Measurements from ENCODE around the gene KATNB1.

The KATNB1 gene

DNA sequence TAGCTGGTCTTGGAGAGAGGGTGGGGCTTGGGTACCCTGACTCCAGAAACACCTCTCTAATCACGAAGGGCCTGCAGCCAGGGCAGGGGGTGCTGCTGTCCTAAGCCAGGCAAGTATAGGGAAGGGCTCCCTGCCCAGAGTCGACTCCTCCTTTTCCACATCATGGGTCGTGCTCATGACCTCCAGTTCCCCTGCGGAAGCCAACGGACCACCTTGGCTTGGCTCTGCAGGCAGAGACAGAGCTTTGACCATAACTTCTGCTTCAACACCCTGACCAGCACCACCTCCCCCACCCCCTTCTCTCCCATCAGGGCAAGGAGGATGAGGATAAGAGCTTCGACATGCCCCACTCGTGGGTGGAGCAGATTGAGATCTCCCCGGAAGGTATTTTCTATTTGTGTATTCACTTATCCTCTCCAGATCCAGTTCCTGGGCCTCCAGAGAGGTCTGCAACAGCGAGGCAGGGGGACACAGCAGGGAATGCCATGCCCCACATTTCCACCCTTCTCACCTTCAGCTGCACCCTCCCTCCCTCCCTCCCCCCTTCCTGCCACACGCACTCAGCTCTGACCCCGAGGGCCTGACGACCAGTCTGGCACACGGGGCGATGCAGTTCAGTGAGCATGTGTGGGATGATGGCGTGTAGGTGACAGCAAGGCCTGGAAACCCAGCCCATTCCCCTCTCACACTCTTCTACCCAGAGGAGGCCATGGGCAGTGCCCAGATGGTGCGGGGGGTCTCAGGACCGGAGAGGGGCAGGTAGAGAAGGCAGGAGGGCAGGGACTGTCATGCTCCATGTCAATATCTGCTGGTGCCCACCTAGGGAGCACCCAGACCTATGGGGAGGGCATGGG is 14.0 kb upstream of the KATNB1 start:
- ATAC-seq (ENCODE audit: insufficient read depth, low read depth) (no peak), DNase-seq (no peak)
- Histone ChIP-seq H3K27ac (ENCODE audit: low read length) (no peak overlapping the region), H4K20me1 (ENCODE audit: insufficient read depth, low read length) (no peaks in the 10 kb centered on the region), H3K4me1 (ENCODE audit: insufficient read depth, low read length) (no peaks in the 10 kb centered on the region), H3K4me3 (ENCODE audit: low read depth in 1 of 2, low read length in 2 of 2) (no peak overlapping the region), H3K79me2 (ENCODE audit: insufficient read depth, low read length) (no peaks in the 10 kb centered on the region), H3K4me2 (ENCODE audit: insufficient read depth, low read length) (no peak overlapping the region), H3K36me3 (ENCODE audit: insufficient read depth, low read length) (no peaks in the 10 kb centered on the region), H2AFZ (ENCODE audit: low read depth, low read length) (no peak overlapping the region), H3K9ac (ENCODE audit: low read depth, low read length) (no peak overlapping the region), H3K9me3 (ENCODE audit: insufficient read depth, low read length, severe bottlenecking) (no peaks in the 10 kb centered on the region), H3K27me3 (ENCODE audit: insufficient read depth, low read length, poor library complexity) (no peaks in the 10 kb centered on the region)
- TF ChIP-seq, protein P1, sequence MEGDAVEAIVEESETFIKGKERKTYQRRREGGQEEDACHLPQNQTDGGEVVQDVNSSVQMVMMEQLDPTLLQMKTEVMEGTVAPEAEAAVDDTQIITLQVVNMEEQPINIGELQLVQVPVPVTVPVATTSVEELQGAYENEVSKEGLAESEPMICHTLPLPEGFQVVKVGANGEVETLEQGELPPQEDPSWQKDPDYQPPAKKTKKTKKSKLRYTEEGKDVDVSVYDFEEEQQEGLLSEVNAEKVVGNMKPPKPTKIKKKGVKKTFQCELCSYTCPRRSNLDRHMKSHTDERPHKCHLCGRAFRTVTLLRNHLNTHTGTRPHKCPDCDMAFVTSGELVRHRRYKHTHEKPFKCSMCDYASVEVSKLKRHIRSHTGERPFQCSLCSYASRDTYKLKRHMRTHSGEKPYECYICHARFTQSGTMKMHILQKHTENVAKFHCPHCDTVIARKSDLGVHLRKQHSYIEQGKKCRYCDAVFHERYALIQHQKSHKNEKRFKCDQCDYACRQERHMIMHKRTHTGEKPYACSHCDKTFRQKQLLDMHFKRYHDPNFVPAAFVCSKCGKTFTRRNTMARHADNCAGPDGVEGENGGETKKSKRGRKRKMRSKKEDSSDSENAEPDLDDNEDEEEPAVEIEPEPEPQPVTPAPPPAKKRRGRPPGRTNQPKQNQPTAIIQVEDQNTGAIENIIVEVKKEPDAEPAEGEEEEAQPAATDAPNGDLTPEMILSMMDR (IDR thresholded peaks at IDR 0.05; ENCODE audit: borderline replicate concordance, extremely low read depth, low read length, poor library complexity, severe bottlenecking): no peak

DNA sequence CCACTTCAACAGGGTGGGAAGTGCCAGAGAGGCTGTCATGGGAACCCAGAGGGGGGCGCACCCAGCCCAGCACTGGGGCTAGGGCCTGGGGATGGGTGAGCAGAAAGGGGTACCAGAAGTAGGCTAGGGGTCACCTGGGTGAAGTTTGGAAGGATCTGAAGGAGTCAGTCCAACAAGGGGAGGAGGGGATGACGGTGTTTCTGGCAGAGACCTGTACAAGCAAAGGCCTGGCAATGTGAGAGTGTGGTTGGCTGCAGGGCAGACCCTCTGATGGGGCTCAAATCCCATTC is 13.4 kb upstream of the KATNB1 start:
- Histone ChIP-seq H3K4me3 (ENCODE audit: low read depth in 1 of 2, low read length in 2 of 2) (no peak overlapping the region), H3K4me2 (ENCODE audit: insufficient read depth, low read length) (no peak overlapping the region), H3K9me3 (ENCODE audit: insufficient read depth, low read length, severe bottlenecking) (no peaks in the 10 kb centered on the region), H3K4me1 (ENCODE audit: insufficient read depth, low read length) (no peaks in the 10 kb centered on the region), H4K20me1 (ENCODE audit: insufficient read depth, low read length) (no peaks in the 10 kb centered on the region), H3K27ac (ENCODE audit: low read length) (no peak overlapping the region), H3K27me3 (ENCODE audit: insufficient read depth, low read length, poor library complexity) (no peaks in the 10 kb centered on the region), H3K9ac (ENCODE audit: low read depth, low read length) (no peak overlapping the region), H2AFZ (ENCODE audit: low read depth, low read length) (no peak overlapping the region), H3K36me3 (ENCODE audit: insufficient read depth, low read length) (no peaks in the 10 kb centered on the region), H3K79me2 (ENCODE audit: insufficient read depth, low read length) (no peaks in the 10 kb centered on the region)
- no peak for TF ChIP-seq EZH2 (IDR thresholded peaks at IDR 0.05; ENCODE audit: borderline replicate concordance, low read depth, low read length, severe bottlenecking)
- TF ChIP-seq, protein P1 (IDR thresholded peaks at IDR 0.05; ENCODE audit: borderline replicate concordance, extremely low read depth, low read length, poor library complexity, severe bottlenecking): no peak
- DNase-seq: no peak
- no peak for ATAC-seq (ENCODE audit: insufficient read depth, low read depth)

DNA sequence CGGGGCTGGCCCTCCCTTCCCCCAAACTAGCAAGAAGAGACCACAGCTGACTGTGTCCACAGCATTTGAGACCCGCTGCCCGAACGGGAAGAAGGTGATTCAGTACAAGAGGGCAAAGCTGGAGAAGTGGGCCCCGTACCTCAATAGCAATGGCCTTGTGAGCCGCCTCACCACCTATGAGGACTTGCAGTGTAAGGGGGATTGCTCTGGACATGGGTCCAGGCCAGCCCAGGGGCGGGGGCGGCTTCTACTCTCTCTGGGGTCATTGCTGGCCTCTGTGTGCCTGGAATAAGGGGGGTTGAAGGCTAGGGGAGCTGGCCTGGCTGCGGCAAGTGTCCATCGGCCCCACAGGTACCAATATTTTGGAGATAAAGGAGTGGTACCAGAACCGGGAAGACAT is 12.9 kb upstream of the KATNB1 start:
- Histone ChIP-seq H3K4me2 (ENCODE audit: insufficient read depth, low read length) (no peak overlapping the region), H2AFZ (ENCODE audit: low read depth, low read length) (no peak overlapping the region), H3K4me1 (ENCODE audit: insufficient read depth, low read length) (no peaks in the 10 kb centered on the region), H3K9me3 (ENCODE audit: insufficient read depth, low read length, severe bottlenecking) (no peaks in the 10 kb centered on the region), H3K27me3 (ENCODE audit: insufficient read depth, low read length, poor library complexity) (no peaks in the 10 kb centered on the region), H3K9ac (ENCODE audit: low read depth, low read length) (no peak overlapping the region), H4K20me1 (ENCODE audit: insufficient read depth, low read length) (no peaks in the 10 kb centered on the region), H3K27ac (ENCODE audit: low read length) (no peak overlapping the region), H3K4me3 (ENCODE audit: low read depth in 1 of 2, low read length in 2 of 2) (no peak overlapping the region), H3K79me2 (ENCODE audit: insufficient read depth, low read length) (no peaks in the 10 kb centered on the region), H3K36me3 (ENCODE audit: insufficient read depth, low read length) (no peaks in the 10 kb centered on the region)
- ATAC-seq (ENCODE audit: insufficient read depth, low read depth): no peak
- no peak for TF ChIP-seq EZH2 (IDR thresholded peaks at IDR 0.05; ENCODE audit: borderline replicate concordance, low read depth, low read length, severe bottlenecking)
- TF ChIP-seq, protein P1 (IDR thresholded peaks at IDR 0.05; ENCODE audit: borderline replicate concordance, extremely low read depth, low read length, poor library complexity, severe bottlenecking): no peak
- DNase-seq: no peak

Data from DND-41 (cell line).